SK-N-SH treated with all-trans-retinoic acid at 6 μM for 48 hours (cell line): Measurements from ENCODE around the gene KCNG4.
A peak's percentile ranks its signal among the peaks of the same experiment; 100 is the strongest.

ENCODE experiments used
- ATAC-seq: fragments of 200-7000 bp; cut with Tn5 transposase; 3 replicates; pipeline ENCODE4 v1.9.1; 2020; ENCODE audit warnings: mild to moderate bottlenecking, moderate library complexity
- ARNTL ChIP-seq: fragments of 450-650 bp; formaldehyde crosslinking; IDR thresholded peaks from 2 replicates; pipeline ENCODE4 v1.5.0; 2020; ENCODE audit warnings: low read depth, mild to moderate bottlenecking, moderate library complexity, borderline replicate concordance
- BACH2 ChIP-seq: fragments of 250-450 bp; sonication (Bioruptor Pico); IDR thresholded peaks from 2 replicates; pipeline ENCODE4 v1.9.0; 2021; ENCODE audit warnings: mild to moderate bottlenecking, borderline replicate concordance
- CSDC2 ChIP-seq: fragments of 250-450 bp; sonication (Bioruptor Pico); IDR thresholded peaks from 2 replicates; pipeline ENCODE4 v1.5.0; 2020; ENCODE audit warnings: mild to moderate bottlenecking, moderate library complexity
- CSRNP3 ChIP-seq: fragments of 250-450 bp; sonication (Bioruptor Pico); IDR thresholded peaks from 2 replicates; pipeline ENCODE4 v1.5.1; 2021; ENCODE audit warnings: mild to moderate bottlenecking, moderate library complexity
- PATZ1 ChIP-seq: fragments of 250-450 bp; sonication (Bioruptor Pico); IDR thresholded peaks from 2 replicates; pipeline ENCODE4 v1.8.0; 2020; ENCODE audit warnings: mild to moderate bottlenecking, moderate library complexity, borderline replicate concordance
- POU6F1 ChIP-seq: fragments of 250-450 bp; sonication (Bioruptor Pico); IDR thresholded peaks from 2 replicates; pipeline ENCODE4 v1.8.0; 2021; ENCODE audit warnings: low read depth, mild to moderate bottlenecking, moderate library complexity, borderline replicate concordance
- PPARA ChIP-seq: fragments of 250-450 bp; sonication (Bioruptor Pico); IDR thresholded peaks from 2 replicates; pipeline ENCODE4 v1.5.0; 2020; ENCODE audit warnings: mild to moderate bottlenecking, borderline replicate concordance
- RARB ChIP-seq: fragments of 250-450 bp; sonication (Bioruptor Pico); IDR thresholded peaks from 2 replicates; pipeline ENCODE4 v1.8.0; 2021; ENCODE audit warnings: mild to moderate bottlenecking, moderate library complexity
- TOX ChIP-seq: fragments of 250-450 bp; sonication (Bioruptor Pico); IDR thresholded peaks from 2 replicates; pipeline ENCODE4 v1.8.0; 2021; ENCODE audit warnings: mild to moderate bottlenecking, moderate library complexity, borderline replicate concordance
- TSHZ2 ChIP-seq: fragments of 250-450 bp; sonication (Bioruptor Pico); IDR thresholded peaks from 2 replicates; pipeline ENCODE4 v1.5.0; 2020; ENCODE audit warnings: mild to moderate bottlenecking, moderate library complexity
- ZFP3 ChIP-seq: fragments of 250-450 bp; sonication (Bioruptor Pico); IDR thresholded peaks from 2 replicates; pipeline ENCODE4 v1.5.0; 2020; ENCODE audit warnings: mild to moderate bottlenecking, moderate library complexity
- ZNF565 ChIP-seq: fragments of 450-650 bp; formaldehyde crosslinking; conservative IDR thresholded peaks from 2 replicates; pipeline ENCODE4 v1.5.0; 2020; ENCODE audit warnings: low read depth, mild to moderate bottlenecking, moderate library complexity
- ZNF70 ChIP-seq: fragments of 450-650 bp; formaldehyde crosslinking; IDR thresholded peaks from 2 replicates; pipeline ENCODE4 v1.5.0; 2020; ENCODE audit warnings: mild to moderate bottlenecking, moderate library complexity
- ZNF8 ChIP-seq: fragments of 450-650 bp; formaldehyde crosslinking; IDR thresholded peaks from 2 replicates; pipeline ENCODE4 v1.5.0; 2020; ENCODE audit warnings: mild to moderate bottlenecking, moderate library complexity

Gene KCNG4

GRCh38 chr16:84193480-84193879, 46.3 kb downstream of the KCNG4 start (continued):
- TF ChIP-seq RARB (no peak), ARNTL (CRISPR knock-in tag) (no peak)

GRCh38 chr16:84191466-84191865, 48.3 kb downstream of the KCNG4 start:
- ATAC-seq = no peak
- no peak for TF ChIP-seq PPARA (CRISPR knock-in tag)
- TF ChIP-seq POU6F1 = no peak
- no peak for TF ChIP-seq ZNF8
- no peak for TF ChIP-seq CSRNP3 (CRISPR knock-in tag)
- no peak for TF ChIP-seq PATZ1

GRCh38 chr16:84190731-84191388, 49.0 kb downstream of the KCNG4 start, which contains the start of gene ADAD2:
Gene ADAD2, plus strand, starts transcription at chr16:84191157. Its CDS starts 74 bp downstream, at chr16:84191231.
- TF ChIP-seq PPARA (CRISPR knock-in tag) = no peak
- TF ChIP-seq BACH2 (CRISPR knock-in tag) = no peak
- TF ChIP-seq TOX (CRISPR knock-in tag) = no peak
- TF ChIP-seq CSDC2 (CRISPR knock-in tag) = no peak
- TF ChIP-seq POU6F1 = no peak
- no peak for TF ChIP-seq ARNTL (CRISPR knock-in tag)
- no peak for TF ChIP-seq ZNF565 (CRISPR knock-in tag)
- no peak for TF ChIP-seq ZNF70
- TF ChIP-seq ZFP3 (CRISPR knock-in tag) = no peak
- ATAC-seq = no peak

GRCh38 chr16:84186685-84187437, 53.0 kb downstream of the KCNG4 start, which contains the start of gene TAF1C:
Gene TAF1C, minus strand, starts transcription at chr16:84187057. Its CDS starts 2,069 bp downstream, at chr16:84184988.
- TF ChIP-seq PPARA (CRISPR knock-in tag) (no peak), TSHZ2 (peak; percentile 53; the same call in 1 of the 2 replicates), ZFP3 (CRISPR knock-in tag) (0 out of 2 replicates have a peak, but pooled peaks have one; percentile 40), CSDC2 (CRISPR knock-in tag) (0 out of 2 replicates have a peak, but pooled peaks have one; percentile 67)
- TF ChIP-seq, all 23 proteins: peak for 3
- peak; percentile 96 for ATAC-seq
